Activated CD4-positive, alpha-beta T cell treated with anti-CD3 and anti-CD28 coated beads, Interleukin-2, amount 50 U/mL, for 16 hours (primary cell): Measurements from ENCODE around the gene KIAA1143.
A peak's percentile ranks its signal among the peaks of the same experiment; 100 is the strongest.

ENCODE experiments used
- DNase-seq: peaks from one replicate; pipeline ENCODE4 v3.0.0-alpha.2; 2020

Gene KIAA1143

GRCh38 chr3:44761424-44762169 is at the start of gene KIAA1143, which contains the start of gene KIF15:
TSS of gene KIAA1143 (minus strand) at chr3:44761619. CDS start at chr3:44761602, 17 bp downstream.
TSS of gene KIF15 (plus strand) at chr3:44761794. CDS start at chr3:44761866, 72 bp downstream.
- peak; percentile 97 for DNase-seq

DNA sequence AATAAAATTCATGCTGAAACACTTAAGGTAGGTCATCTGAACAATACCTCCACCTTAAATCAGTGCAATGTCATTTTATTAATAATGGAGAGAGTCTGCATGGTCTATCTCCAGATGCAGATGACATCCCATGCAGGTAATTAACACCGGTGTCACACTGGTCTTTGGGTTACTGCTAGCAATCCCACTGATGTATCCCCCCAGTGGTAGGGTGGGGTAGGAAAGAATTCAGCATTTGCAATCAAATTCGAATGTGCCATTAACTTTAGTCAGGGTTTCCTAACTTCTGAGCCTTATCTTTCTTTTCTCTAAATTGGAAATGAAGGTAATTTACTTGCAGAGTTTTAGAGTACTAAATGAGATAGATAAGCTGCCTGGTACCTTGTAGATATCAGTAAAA is 44.5 kb upstream of the KIAA1143 start:
- no peak for DNase-seq

DNA sequence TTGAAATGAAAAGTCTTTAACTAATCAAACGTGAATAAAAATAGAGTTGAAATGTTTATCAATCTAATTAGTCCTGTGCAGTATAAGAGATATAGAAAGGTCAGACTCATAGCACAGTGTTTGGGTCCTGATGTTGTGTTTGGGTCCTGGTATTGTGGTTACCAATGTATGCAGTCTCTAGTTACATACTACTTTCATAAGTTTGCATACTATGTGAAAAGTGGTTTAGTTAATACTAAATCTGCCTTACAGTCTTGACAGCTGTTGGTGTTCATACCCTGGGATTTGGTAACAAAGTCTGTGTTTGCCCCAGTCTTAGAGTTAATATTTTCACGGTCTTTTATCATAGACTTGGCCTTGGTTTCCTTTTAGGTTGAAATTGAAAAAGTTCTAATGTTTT is 41.9 kb upstream of the KIAA1143 start:
- no peak for DNase-seq

DNA sequence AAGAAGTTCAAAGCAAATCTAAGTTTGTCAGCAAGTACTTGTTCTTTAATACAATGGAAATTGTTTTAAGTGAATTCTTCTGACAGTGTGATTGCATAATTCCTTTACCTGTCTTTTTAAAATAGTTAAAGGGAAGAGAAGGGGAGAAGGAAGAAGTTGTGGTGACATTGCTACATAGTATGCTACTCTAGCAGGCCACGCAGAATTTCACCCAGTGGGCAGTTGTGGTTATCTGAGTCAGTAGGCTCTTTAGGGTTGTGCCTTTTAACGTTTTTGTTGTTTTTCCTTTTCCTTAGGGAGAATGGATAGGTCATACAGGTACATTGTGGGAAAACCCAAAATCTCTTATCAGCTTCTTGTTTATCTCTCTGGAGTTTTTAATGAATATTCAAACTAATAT is 40.6 kb upstream of the KIAA1143 start:
- no peak for DNase-seq

- DNase-seq = no peak
These were observed 33.8 kb upstream of the KIAA1143 start for GRCh38 chr3:44795197-44795596.

DNA sequence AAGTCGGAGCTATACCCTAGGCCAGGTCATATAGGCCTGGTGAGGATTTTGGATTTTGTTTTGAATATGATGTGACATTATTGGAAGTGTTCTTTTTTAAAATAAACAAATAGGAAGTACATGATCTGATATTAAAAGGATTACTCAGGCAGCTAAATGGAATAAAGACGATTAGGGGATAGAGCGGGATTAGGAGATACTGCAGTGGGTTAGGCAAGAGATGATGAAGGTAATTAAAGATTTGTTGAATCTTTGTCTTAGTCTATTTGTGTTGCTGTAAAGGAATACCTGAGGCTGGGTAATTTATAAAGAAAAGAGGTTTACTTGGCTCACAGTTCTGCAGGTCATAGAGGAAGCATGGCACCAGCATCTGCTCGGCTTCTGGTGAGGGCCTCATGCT is 21.5 kb upstream of the KIAA1143 start:
- no peak for DNase-seq

DNA sequence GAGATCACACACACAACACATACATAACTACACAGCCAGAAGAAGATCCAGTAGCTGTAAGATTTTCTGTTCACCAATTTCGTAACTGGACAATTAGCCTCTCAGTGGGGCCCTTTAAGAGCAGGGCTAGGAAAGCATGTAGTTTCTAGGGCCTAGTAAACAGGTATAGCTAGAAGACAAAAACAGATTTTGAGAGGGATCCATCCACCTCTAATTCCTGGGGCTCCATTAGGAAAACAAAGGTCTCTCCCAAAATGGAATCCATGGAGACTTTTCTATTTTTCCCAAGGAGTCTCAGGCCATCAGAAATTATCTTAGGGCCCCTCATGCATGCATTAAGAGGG is 10.7 kb upstream of the KIAA1143 start:
- DNase-seq = no peak

GRCh38 chr3:44771424-44772098 is 10.1 kb upstream of the KIAA1143 start:
- DNase-seq = no peak

DNA sequence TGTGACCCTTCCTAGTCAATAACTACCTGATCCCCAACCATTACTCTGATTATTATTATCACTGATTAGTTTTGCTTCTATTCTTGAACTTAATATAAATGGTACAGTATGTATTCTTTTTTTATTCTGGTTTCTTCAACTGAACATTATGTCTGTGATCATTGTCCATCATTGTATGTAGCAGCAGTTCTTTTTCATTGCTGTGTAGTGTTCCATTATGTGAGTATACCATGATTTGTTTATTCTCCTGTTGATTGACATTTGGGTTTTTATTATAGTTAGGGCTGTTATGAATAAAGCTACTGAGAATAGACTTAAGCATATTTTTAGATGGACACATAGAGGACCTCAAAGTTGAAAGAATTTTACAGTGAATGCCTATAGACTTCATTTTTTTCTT is 2.8 kb upstream of the KIAA1143 start:
- no peak for DNase-seq

GRCh38 chr3:44762690-44763089 is 1.3 kb upstream of the KIAA1143 start:
- no peak for DNase-seq

GRCh38 chr3:44762170-44762677 is 805 bp upstream of the KIAA1143 start:
- DNase-seq = peak; percentile 10

DNA sequence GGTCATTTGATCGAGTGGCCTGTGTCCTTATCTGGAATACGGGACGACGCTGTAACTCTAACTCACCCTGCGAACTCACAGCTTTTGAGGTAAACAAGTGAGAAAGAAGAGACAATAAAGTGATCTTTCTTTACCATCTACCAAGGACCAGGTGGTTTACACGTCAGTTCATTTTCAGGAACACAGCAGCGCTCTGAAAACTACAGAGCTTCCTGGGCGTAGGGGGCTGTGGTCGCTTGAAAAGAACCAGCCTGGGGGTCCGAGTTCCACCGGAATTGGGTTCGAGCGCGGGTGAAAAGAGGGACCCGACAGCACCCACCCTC is 357 bp downstream of the KIAA1143 start:
- no peak for DNase-seq

- DNase-seq = no peak
These were observed 26.7 kb downstream of the KIAA1143 start for GRCh38 chr3:44734646-44735168.

- DNase-seq = peak; percentile 68
These were observed 32.0 kb downstream of the KIAA1143 start, which contains the start of gene ZNF501 for GRCh38 chr3:44729384-44729910. TSS of gene ZNF501 (plus strand) at chr3:44729635. CDS start at chr3:44734422, 4,787 bp downstream.

- DNase-seq = no peak
These were observed 39.4 kb downstream of the KIAA1143 start for GRCh38 chr3:44722103-44722401.

- DNase-seq = no peak
These were observed 40.0 kb downstream of the KIAA1143 start for GRCh38 chr3:44721231-44722102.

DNA sequence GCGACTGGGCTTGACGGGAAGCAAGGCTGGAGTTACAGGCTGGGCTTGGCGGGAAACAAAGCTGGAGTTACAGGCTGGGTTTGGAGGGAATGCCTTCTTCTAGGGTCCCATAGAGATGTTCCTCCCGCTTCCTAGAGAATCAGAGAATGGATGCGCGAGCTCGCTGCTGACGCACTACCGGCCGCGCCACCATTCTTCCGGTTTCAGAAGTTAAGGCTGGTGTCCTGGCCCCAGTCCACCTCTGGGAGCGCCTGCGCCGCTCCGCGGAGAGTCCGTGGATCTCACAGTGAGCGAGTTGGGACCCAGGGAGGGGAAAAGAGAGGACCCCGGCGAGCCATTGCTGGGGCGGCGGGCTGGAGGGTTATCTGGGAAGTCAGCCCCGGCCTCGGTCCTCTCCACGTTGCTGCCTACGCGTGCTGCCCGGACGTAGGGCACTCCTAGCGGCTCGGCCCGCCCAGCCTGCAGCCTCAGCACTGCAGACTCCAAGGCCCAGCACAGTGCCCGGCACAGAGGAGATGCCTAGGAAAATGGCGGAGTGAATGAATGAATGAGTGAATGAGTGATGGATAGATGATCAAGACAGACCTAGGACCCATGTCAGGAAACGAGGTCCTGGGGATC is 48.9 kb downstream of the KIAA1143 start, which contains the start of gene ZNF502:
Gene ZNF502 (plus strand): TSS at position 206 of the 621 bp plus-strand sequence. CDS start 7,602 bp downstream, outside the sequence.
- peak; percentile 34 for DNase-seq
